Erythroblast (primary cell): Measurements from ENCODE around the gene C2orf72.

Source experiments
- GATA1 ChIP-seq: IDR thresholded peaks from 2 replicates; pipeline ENCODE4 v1.6.1; 2011; ENCODE audit warnings: low read depth, mild to moderate bottlenecking, control low read depth, low read length, moderate library complexity
- POLR2A ChIP-seq: IDR thresholded peaks from 2 replicates; pipeline ENCODE4 v1.6.1; 2011; ENCODE audit warnings: mild to moderate bottlenecking, low read length

DNA sequence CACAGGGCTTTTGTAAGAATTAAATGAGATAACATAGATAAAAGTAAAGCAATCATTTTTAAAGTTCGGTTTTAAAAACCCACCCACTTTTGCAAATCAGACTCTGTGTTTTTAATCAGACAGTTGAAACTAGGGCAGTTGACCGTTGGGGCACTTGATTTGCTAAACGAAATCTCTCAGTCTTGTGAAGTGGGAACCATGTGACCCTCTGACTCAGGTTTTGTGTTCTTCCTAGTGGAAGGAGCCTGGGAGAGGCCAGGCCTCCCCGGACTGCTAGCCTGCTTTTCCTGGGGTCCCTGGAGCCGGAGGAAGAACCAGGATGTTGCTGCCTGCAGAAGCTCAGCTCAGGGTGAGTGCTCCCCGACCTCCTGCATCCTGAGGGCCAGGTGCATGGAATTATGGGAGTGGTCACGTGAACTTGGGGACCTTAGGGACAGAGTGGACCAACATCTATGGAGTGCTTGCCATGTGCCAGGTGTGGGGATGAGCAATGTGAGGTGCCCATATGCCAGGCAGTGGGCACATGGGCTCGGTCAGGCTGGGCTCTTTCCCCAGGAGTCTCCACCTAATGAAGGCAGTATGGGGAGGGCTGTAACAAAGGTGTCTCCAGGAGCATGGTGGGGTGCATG is 3.9 kb downstream of the C2orf72 start:
- TF ChIP-seq POLR2A: no peak
- TF ChIP-seq GATA1: no peak
